ENCODE measurements around the gene MAP4K4. TPM values are rescaled to one million over a fixed set of nuclear protein-coding genes. Genes with fewer than 3 reads are reported as not detected.

The MAP4K4 gene
- total RNA-seq, 2 experiments from 2014 or later: 129 to 142 TPM

- Mint-ChIP-seq H3K4me3 (no peak overlapping the region), H3K4me1 (peaks cover 59% of the 10 kb centered on the region), H3K27ac (no peak overlapping the region), H3K36me3 (ENCODE audit: low read depth) (peaks cover 6% of the 10 kb centered on the region), H3K27me3 (no peaks in the 10 kb centered on the region), H3K9me3 (no peaks in the 10 kb centered on the region)
- ChIA-PET CTCF (interaction anchor here (1.0 kb wide), 1 partner anchor 55 kb away, joined by 3 read pairs; no protein-coding TSS in a partner anchor), POLR2A (no interaction called here)
- no peak for DNase-seq
These were observed 84.4 kb downstream of the MAP4K4 start for GRCh38 chr2:101781791-101782426.

- ChIA-PET CTCF (interaction anchor here (1.0 to 1.3 kb wide), 2 partner anchors 12 to 54 kb away, joined by 3 to 5 read pairs; no protein-coding TSS in a partner anchor), POLR2A (no interaction called here)
- DNase-seq: no peak
- Mint-ChIP-seq H3K27ac (no peak overlapping the region), H3K9me3 (no peaks in the 10 kb centered on the region), H3K4me1 (peaks cover 58% of the 10 kb centered on the region), H3K4me3 (no peak overlapping the region), H3K27me3 (no peaks in the 10 kb centered on the region), H3K36me3 (ENCODE audit: low read depth) (peaks cover 6% of the 10 kb centered on the region)
These were observed 84.9 kb downstream of the MAP4K4 start for GRCh38 chr2:101782427-101782792.

- ChIA-PET POLR2A (no interaction called here), CTCF (interaction anchor here (0.9 kb wide), 1 partner anchor 368 kb away, joined by 4 read pairs; no protein-coding TSS in a partner anchor)
- Mint-ChIP-seq H3K27ac (no peak overlapping the region), H3K4me3 (no peak overlapping the region), H3K9me3 (no peaks in the 10 kb centered on the region), H3K4me1 (peaks cover 26% of the 10 kb centered on the region), H3K27me3 (no peaks in the 10 kb centered on the region), H3K36me3 (ENCODE audit: low read depth) (peaks cover 28% of the 10 kb centered on the region)
- no peak for DNase-seq
These were observed 89.6 kb downstream of the MAP4K4 start for GRCh38 chr2:101787097-101787496.

DNA sequence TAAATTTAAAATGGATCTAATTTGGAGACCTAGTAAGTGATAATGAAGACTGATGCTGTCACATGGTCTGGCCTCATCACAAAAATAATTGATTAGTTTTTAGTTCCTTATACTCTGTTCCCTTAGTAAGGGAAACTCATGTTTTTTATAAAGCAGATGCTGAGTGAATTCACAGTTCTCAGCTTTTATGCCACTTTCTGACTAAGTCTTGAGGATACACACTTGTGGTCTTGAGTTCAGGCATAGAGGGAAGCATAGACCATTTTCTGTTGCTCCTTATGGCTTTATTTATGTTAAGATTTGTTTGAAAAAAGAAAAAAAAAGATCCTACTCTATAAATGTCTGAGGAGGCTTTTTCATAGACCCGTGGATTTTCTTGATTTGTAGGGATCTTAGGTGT is 91.1 kb downstream of the MAP4K4 start:
- Mint-ChIP-seq H3K27me3 (no peaks in the 10 kb centered on the region), H3K27ac (no peak overlapping the region), H3K36me3 (ENCODE audit: low read depth) (peaks cover 30% of the 10 kb centered on the region), H3K4me3 (no peak overlapping the region), H3K4me1 (peaks cover 21% of the 10 kb centered on the region), H3K9me3 (no peaks in the 10 kb centered on the region)
- POLR2A ChIA-PET: no interaction called here
- CTCF ChIA-PET: interaction anchor here (0.6 kb wide), 1 partner anchor 8 kb away, joined by 3 read pairs; no protein-coding TSS in a partner anchor
- no peak for DNase-seq

DNA sequence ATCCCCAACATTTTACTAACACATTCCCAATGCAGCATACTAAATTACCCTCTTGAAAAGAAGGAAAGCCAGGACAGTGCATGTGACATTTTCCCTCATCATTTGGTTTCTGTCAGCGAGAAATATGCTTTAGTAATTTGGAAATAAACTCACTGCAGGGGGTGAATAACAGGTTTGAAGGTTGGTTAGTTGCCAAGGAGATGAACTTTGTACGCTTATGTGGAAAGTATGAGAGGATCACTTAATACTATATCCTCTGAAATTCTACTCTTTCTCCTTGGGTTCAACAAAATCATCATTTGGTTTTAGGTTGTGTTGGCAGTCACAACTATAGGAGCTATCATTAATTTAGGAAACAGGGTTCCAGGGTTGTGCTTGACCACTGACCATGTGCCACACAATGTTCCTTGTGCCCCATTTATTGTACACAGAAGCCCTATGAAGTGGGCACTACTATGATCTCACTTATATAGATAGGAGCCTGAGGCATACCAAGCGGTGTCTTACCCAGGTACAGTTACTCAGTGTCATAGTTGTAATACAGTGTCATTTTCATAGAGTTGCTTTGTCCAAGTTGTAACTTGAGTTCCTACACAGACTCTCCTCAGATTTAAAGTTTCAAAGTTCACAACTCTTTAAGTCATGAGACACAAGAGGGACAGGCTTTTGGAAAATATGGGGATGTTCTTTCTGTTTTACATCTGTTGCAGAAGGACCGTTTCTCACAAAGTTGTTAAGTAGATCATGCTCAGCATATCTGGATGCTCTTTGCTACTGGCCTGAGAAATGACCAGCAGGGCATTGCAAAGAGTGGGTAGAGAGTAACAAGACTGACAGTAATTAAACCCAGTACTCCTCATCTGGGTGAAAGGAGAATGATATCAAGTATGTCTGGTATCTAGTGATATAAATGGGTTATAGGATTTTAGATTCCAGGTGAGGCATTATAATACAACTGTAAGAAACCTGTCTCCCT is 91.8 kb downstream of the MAP4K4 start:
- Mint-ChIP-seq H3K27ac (no peak overlapping the region), H3K4me1 (peaks cover 16% of the 10 kb centered on the region), H3K9me3 (no peaks in the 10 kb centered on the region), H3K4me3 (no peak overlapping the region), H3K36me3 (ENCODE audit: low read depth) (peaks cover 32% of the 10 kb centered on the region), H3K27me3 (no peaks in the 10 kb centered on the region)
- POLR2A ChIA-PET: no interaction called here
- CTCF ChIA-PET: interaction anchor here (0.6 kb wide), 1 partner anchor 9 kb away, joined by 3 read pairs; no protein-coding TSS in a partner anchor
- no peak for DNase-seq

DNA sequence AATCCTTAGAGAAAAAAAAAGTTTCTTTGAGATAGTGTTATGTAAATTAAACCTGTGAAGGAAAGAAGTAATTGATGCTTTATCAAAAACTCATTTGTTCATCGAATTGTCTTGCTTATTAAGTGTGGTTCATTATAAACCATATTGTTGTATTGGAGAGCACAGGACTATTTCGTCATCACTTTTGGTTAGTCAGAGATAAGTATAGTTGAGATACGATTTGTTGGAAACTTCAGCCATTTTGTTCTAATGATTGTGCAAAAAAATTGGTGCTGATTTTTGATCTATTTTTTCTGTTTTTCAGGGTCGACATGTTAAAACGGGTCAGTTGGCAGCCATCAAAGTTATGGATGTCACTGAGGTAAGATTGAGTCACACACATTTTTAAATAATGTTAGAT is 92.9 kb downstream of the MAP4K4 start:
- ChIA-PET POLR2A (no interaction called here), CTCF (no interaction called here)
- no peaks in the 10 kb centered on the region for H3K27me3 Mint-ChIP-seq
- H3K4me1 Mint-ChIP-seq: peaks cover 16% of the 10 kb centered on the region
- H3K27ac Mint-ChIP-seq: no peak overlapping the region
- peaks cover 34% of the 10 kb centered on the region for H3K36me3 Mint-ChIP-seq (ENCODE audit: low read depth)
- no peaks in the 10 kb centered on the region for H3K9me3 Mint-ChIP-seq
- H3K4me3 Mint-ChIP-seq: no peak overlapping the region
- no peak for DNase-seq

- ChIA-PET POLR2A (no interaction called here), CTCF (no interaction called here)
- Mint-ChIP-seq H3K4me3 (no peak overlapping the region), H3K4me1 (peaks cover 16% of the 10 kb centered on the region), H3K27me3 (no peaks in the 10 kb centered on the region), H3K9me3 (no peaks in the 10 kb centered on the region), H3K27ac (no peak overlapping the region), H3K36me3 (ENCODE audit: low read depth) (peaks cover 36% of the 10 kb centered on the region)
- no peak for DNase-seq
These were observed 93.3 kb downstream of the MAP4K4 start for GRCh38 chr2:101790857-101791256.

DNA sequence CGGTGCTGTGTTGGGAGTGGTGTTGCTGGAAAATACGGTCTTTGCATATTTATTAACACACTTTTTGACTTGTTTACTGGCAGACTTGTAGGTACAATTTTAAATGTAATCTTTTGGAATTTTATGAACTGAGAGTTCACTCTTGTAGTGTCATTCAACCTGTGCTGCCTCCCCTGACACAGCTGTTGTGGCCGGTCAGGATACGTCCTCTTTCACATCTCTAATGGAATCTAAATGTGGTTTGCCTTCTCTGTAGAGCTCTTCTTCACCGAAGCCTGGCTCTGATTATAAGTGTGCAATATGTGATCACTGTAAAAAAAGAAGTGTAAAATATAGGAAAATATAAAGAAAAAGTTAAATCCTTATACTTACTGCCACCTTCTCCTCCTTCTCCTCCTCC is 94.7 kb downstream of the MAP4K4 start:
- no peaks in the 10 kb centered on the region for H3K27me3 Mint-ChIP-seq
- H3K36me3 Mint-ChIP-seq (ENCODE audit: low read depth): peaks cover 37% of the 10 kb centered on the region
- CTCF ChIA-PET: interaction anchor here (0.8 to 1.9 kb wide), 5 partner anchors 22 to 125 kb away, joined by 3 to 6 read pairs (median 3); no protein-coding TSS in a partner anchor
- H3K27ac Mint-ChIP-seq: no peak overlapping the region
- peaks cover 15% of the 10 kb centered on the region for H3K4me1 Mint-ChIP-seq
- POLR2A ChIA-PET: no interaction called here
- H3K4me3 Mint-ChIP-seq: no peak overlapping the region
- no peak for DNase-seq
- no peaks in the 10 kb centered on the region for H3K9me3 Mint-ChIP-seq

- peaks cover 37% of the 10 kb centered on the region for H3K36me3 Mint-ChIP-seq (ENCODE audit: low read depth)
- CTCF ChIA-PET: interaction anchor here (0.5 to 1.9 kb wide), 3 partner anchors 14 to 68 kb away, joined by 5 to 6 read pairs (median 6); no protein-coding TSS in a partner anchor
- peaks cover 12% of the 10 kb centered on the region for H3K4me1 Mint-ChIP-seq
- H3K27me3 Mint-ChIP-seq: no peaks in the 10 kb centered on the region
- no peak overlapping the region for H3K27ac Mint-ChIP-seq
- H3K4me3 Mint-ChIP-seq: no peak overlapping the region
- no peak for DNase-seq
- no peaks in the 10 kb centered on the region for H3K9me3 Mint-ChIP-seq
- POLR2A ChIA-PET: no interaction called here
These were observed 95.9 kb downstream of the MAP4K4 start for GRCh38 chr2:101793277-101793969.

- POLR2A ChIA-PET: no interaction called here
- peaks cover 13% of the 10 kb centered on the region for H3K4me1 Mint-ChIP-seq
These were observed 96.6 kb downstream of the MAP4K4 start for GRCh38 chr2:101794141-101794540.

GRCh38 chr2:101795033-101795432 is 97.5 kb downstream of the MAP4K4 start:
- Mint-ChIP-seq H3K4me3 (no peak overlapping the region), H3K9me3 (no peaks in the 10 kb centered on the region), H3K27me3 (no peaks in the 10 kb centered on the region), H3K27ac (no peak overlapping the region), H3K36me3 (ENCODE audit: low read depth) (peaks cover 37% of the 10 kb centered on the region), H3K4me1 (peaks cover 21% of the 10 kb centered on the region)
- no peak for DNase-seq
- ChIA-PET POLR2A (no interaction called here), CTCF (interaction anchor here (0.9 kb wide), 1 partner anchor 27 kb away, joined by 3 read pairs; no protein-coding TSS in a partner anchor)

More at GRCh38 chr2:101794141-101794540, 96.6 kb downstream of the MAP4K4 start:
- no peak for DNase-seq
- Mint-ChIP-seq H3K36me3 (ENCODE audit: low read depth) (peaks cover 37% of the 10 kb centered on the region), H3K27ac (no peak overlapping the region), H3K27me3 (no peaks in the 10 kb centered on the region), H3K9me3 (no peaks in the 10 kb centered on the region), H3K4me3 (no peak overlapping the region)
- CTCF ChIA-PET: no interaction called here

- Mint-ChIP-seq H3K4me1 (peaks cover 23% of the 10 kb centered on the region), H3K4me3 (no peak overlapping the region), H3K9me3 (no peaks in the 10 kb centered on the region), H3K36me3 (ENCODE audit: low read depth) (peaks cover 24% of the 10 kb centered on the region), H3K27ac (no peak overlapping the region), H3K27me3 (no peaks in the 10 kb centered on the region)
- ChIA-PET POLR2A (interaction anchor here (0.6 kb wide), 1 partner anchor 38 kb away, joined by 3 read pairs; no protein-coding TSS in a partner anchor), CTCF (interaction anchor here (0.6 to 1.5 kb wide), 6 partner anchors 14 to 378 kb away, joined by 3 to 4 read pairs (median 3); no protein-coding TSS in a partner anchor)
- DNase-seq: no peak
These were observed 99.5 kb downstream of the MAP4K4 start for GRCh38 chr2:101796825-101797600.

All from activated CD4-positive, alpha-beta T cell treated with anti-CD3 and anti-CD28 coated beads, Interleukin-2, amount 10 ng/mL, durations not matched to agents 7 days and 5 days (primary cell).